Tibial artery (tissue), 4 donors: ENCODE measurements around the gene PRKCB.
A peak's percentile ranks its signal among the peaks of the same experiment; 100 is the strongest.
"Not testable (repeated sequence)": the region's sequence is repeated elsewhere in the genome, so short reads cannot be mapped to it uniquely, and the experiment has no call there.

Experiments used
- DNase-seq, 2 donors: peaks; one replicate each; pipeline ENCODE4 v3.0.0-alpha.2; 2019
- H3K27ac ChIP-seq, 2 donors: fragments of 200-600 bp; sonication (generic) in 1 of 2; 1 replicate in 1 of 2; 2 replicates in 1 of 2; pipeline ENCODE4 v1.5.1; 2018 to 2019; ENCODE audit warnings: mild to moderate bottlenecking in 1 of 2
- H3K27me3 ChIP-seq, 2 donors: fragments of 200-600 bp; sonication (generic) in 1 of 2; one replicate each; pipeline versions ENCODE4 v1.5.1 to v1.6.0; 2016 to 2019
- H3K36me3 ChIP-seq, 3 donors: fragments of 200-600 bp; sonication (generic) in 2 of 3; one replicate each; pipeline ENCODE4 v1.5.1; 2016 to 2019; ENCODE audit warnings: mild to moderate bottlenecking in 2 of 3
- H3K4me1 ChIP-seq, 4 donors: fragments of 200-600 bp; sonication (generic) in 2 of 4; 1 replicate in 3 of 4; 2 replicates in 1 of 4; pipeline ENCODE4 v1.5.1; 2016 to 2019
- H3K4me3 ChIP-seq, 2 donors: fragments of 200-600 bp; sonication (generic) in 1 of 2; 1 replicate in 1 of 2; 2 replicates in 1 of 2; pipeline ENCODE4 v1.5.1; 2018 to 2019; ENCODE audit warnings: mild to moderate bottlenecking in 2 of 2
- H3K9me3 ChIP-seq, 3 donors: fragments of 200-600 bp; sonication (generic) in 1 of 3; one replicate each; pipeline ENCODE4 v1.5.1; 2016 to 2019
- CTCF ChIP-seq, 2 experiments: fragments of 200-600 bp in 1 of 2; fragments of 450-650 bp in 1 of 2; IDR thresholded peaks; one replicate each; pipeline ENCODE4 v1.5.1; 2017 to 2019; ENCODE audit warnings: antibody characterized with exemption in 2 of 2, mild to moderate bottlenecking in 1 of 2, moderate library complexity in 1 of 2
- intact Hi-C: fragments of 100-400 bp; cut with DNase I; formaldehyde crosslinking; loops from one replicate; pipeline ENCODE4 v1.15.0; 2023; ENCODE audit warnings: low total_unique reads

The PRKCB gene

GRCh38 chr16:23914946-23915530 lies 79.3 kb downstream of the PRKCB start:
- no peak for TF ChIP-seq CTCF (IDR thresholded peaks at IDR 0.05)
- Histone ChIP-seq H3K27ac (peak overlapping the region; percentile 41 to 68), H3K36me3 (no peaks in the 10 kb centered on the region), H3K4me3 (no peak overlapping the region), H3K27me3 (no peaks in the 10 kb centered on the region), H3K4me1 (peaks cover 0 to 5% (median 0%) of the 10 kb centered on the region in 4 donors), H3K9me3 (no peaks in the 10 kb centered on the region)
- intact Hi-C loops: no loop called here
- no peak for DNase-seq

GRCh38 chr16:23916552-23916951 lies 80.8 kb downstream of the PRKCB start:
- H3K27ac ChIP-seq, H3K36me3 ChIP-seq, H3K4me1 ChIP-seq, intact Hi-C loops, H3K9me3 ChIP-seq, DNase-seq, H3K27me3 ChIP-seq, H3K4me3 ChIP-seq: not testable (repeated sequence)

- H3K36me3 ChIP-seq: no peaks in the 10 kb centered on the region
- intact Hi-C loops: no loop called here
- TF ChIP-seq CTCF (IDR thresholded peaks at IDR 0.05): no peak
Observed at GRCh38 chr16:23917621-23918020, 81.8 kb downstream of the PRKCB start.

GRCh38 chr16:23920446-23920845 lies 84.7 kb downstream of the PRKCB start:
- H3K4me3 ChIP-seq: no peak overlapping the region
- no peaks in the 10 kb centered on the region for H3K27me3 ChIP-seq
- no peaks in the 10 kb centered on the region for H3K4me1 ChIP-seq
- no peaks in the 10 kb centered on the region for H3K9me3 ChIP-seq
- TF ChIP-seq CTCF (IDR thresholded peaks at IDR 0.05): no peak
- no peaks in the 10 kb centered on the region for H3K36me3 ChIP-seq
- H3K27ac ChIP-seq: no peak overlapping the region
- DNase-seq: no peak
- intact Hi-C loops: loop anchor here (10.0 kb wide), 1 partner anchor 64 kb away; no protein-coding TSS in a partner anchor

More at GRCh38 chr16:23917621-23918020, 81.8 kb downstream of the PRKCB start:
- no peak overlapping the region for H3K27ac ChIP-seq
- H3K4me3 ChIP-seq: no peak overlapping the region
- H3K4me1 ChIP-seq: peaks cover 0 to 5% (median 0%) of the 10 kb centered on the region in 4 donors
- H3K9me3 ChIP-seq: no peaks in the 10 kb centered on the region
- no peaks in the 10 kb centered on the region for H3K27me3 ChIP-seq
- DNase-seq: no peak

- intact Hi-C loops: loop anchor here (10.0 kb wide), 1 partner anchor 64 kb away; no protein-coding TSS in a partner anchor
- Histone ChIP-seq H3K27me3 (no peaks in the 10 kb centered on the region), H3K9me3 (no peaks in the 10 kb centered on the region), H3K36me3 (no peaks in the 10 kb centered on the region), H3K4me3 (no peak overlapping the region), H3K27ac (no peak overlapping the region), H3K4me1 (no peaks in the 10 kb centered on the region)
- no peak for TF ChIP-seq CTCF (IDR thresholded peaks at IDR 0.05)
- DNase-seq: no peak
Observed at GRCh38 chr16:23920899-23921298, 85.1 kb downstream of the PRKCB start.

GRCh38 chr16:23922406-23922805 lies 86.6 kb downstream of the PRKCB start:
- H3K4me1 ChIP-seq: no peaks in the 10 kb centered on the region
- no peak overlapping the region for H3K4me3 ChIP-seq
- no peaks in the 10 kb centered on the region for H3K36me3 ChIP-seq
- H3K9me3 ChIP-seq: no peaks in the 10 kb centered on the region
- no peaks in the 10 kb centered on the region for H3K27me3 ChIP-seq
- DNase-seq: no peak
- no peak overlapping the region for H3K27ac ChIP-seq
- intact Hi-C loops: loop anchor here (10.0 kb wide), 1 partner anchor 62 kb away; no protein-coding TSS in a partner anchor
- no peak for TF ChIP-seq CTCF (IDR thresholded peaks at IDR 0.05)
